Uterus (tissue), 2 donors: ENCODE measurements around the gene BCL2L11.

ENCODE experiments used
- POLR2A ChIP-seq, 2 donors: fragments of 450-650 bp; IDR thresholded peaks; one replicate each; pipeline ENCODE4 v1.6.1; 2016; ENCODE audit warnings: antibody characterized with exemption in 2 of 2, mild to moderate bottlenecking in 1 of 2, moderate library complexity in 1 of 2
- TF ChIP-seq, protein P1 (sequence below), 4 experiments: fragments of 200-600 bp in 2 of 4; fragments of 450-650 bp in 2 of 4; sonication (generic) in 2 of 4; IDR thresholded peaks; one replicate each; pipeline ENCODE4 v1.5.1; 2016 to 2019; ENCODE audit warnings: antibody characterized with exemption in 4 of 4, mild to moderate bottlenecking in 2 of 4, moderate library complexity in 1 of 4

DNA sequence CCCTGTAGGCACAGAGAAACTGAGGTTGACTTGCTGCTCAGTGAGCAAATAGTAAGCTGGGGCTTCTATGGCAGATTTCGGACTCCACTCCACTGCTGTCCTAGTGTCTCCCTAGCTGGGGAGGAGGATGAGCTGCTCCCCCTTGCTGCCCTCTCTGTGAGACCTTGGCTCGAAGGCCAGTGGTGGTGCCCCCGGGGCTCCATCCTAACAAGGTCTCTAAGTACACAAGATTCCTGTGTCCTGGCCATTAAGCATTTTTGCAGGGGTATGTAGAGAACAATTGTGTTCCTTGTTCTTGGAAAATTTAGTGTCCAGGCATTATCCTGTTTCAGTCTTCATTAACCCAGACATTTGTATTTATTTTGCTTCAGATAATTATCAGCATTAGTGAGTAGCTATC is 21.3 kb upstream of the BCL2L11 start:
- TF ChIP-seq, protein P1, sequence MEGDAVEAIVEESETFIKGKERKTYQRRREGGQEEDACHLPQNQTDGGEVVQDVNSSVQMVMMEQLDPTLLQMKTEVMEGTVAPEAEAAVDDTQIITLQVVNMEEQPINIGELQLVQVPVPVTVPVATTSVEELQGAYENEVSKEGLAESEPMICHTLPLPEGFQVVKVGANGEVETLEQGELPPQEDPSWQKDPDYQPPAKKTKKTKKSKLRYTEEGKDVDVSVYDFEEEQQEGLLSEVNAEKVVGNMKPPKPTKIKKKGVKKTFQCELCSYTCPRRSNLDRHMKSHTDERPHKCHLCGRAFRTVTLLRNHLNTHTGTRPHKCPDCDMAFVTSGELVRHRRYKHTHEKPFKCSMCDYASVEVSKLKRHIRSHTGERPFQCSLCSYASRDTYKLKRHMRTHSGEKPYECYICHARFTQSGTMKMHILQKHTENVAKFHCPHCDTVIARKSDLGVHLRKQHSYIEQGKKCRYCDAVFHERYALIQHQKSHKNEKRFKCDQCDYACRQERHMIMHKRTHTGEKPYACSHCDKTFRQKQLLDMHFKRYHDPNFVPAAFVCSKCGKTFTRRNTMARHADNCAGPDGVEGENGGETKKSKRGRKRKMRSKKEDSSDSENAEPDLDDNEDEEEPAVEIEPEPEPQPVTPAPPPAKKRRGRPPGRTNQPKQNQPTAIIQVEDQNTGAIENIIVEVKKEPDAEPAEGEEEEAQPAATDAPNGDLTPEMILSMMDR (IDR thresholded peaks at IDR 0.05), result no peak
- TF ChIP-seq POLR2A (IDR thresholded peaks at IDR 0.05), result no peak
